Heart right ventricle (tissue), 16 donors: ENCODE data around the gene MPRIP. TPM values are rescaled to one million over a fixed set of nuclear protein-coding genes. Genes with fewer than 3 reads are reported as not detected.
"Not testable (repeated sequence)": the region's sequence is repeated elsewhere in the genome, so short reads cannot be mapped to it uniquely, and the experiment has no call there.

Source experiments
- ATAC-seq, 8 donors: fragments of 200-7000 bp; cut with Tn5 transposase; one replicate each; pipeline ENCODE4 v1.9.1; 2020; ENCODE audit warnings: mild to moderate bottlenecking in 8 of 8, moderate library complexity in 8 of 8, moderate number of reproducible peaks in 1 of 8
- DNase-seq, 2 donors: peaks; one replicate each; pipeline ENCODE4 v3.0.0-alpha.2; 2020
- H3K27ac ChIP-seq, 10 donors: fragments of 200-600 bp; sonication (generic) in 2 of 10; one replicate each; pipeline versions ENCODE4 v1.5.0 to v1.8.0; 2020 to 2022; ENCODE audit warnings: mild to moderate bottlenecking in 3 of 10
- H3K27me3 ChIP-seq, 7 donors: fragments of 200-600 bp; one replicate each; pipeline ENCODE4 v1.8.0; 2021 to 2022; ENCODE audit warnings: mild to moderate bottlenecking in 2 of 7
- H3K36me3 ChIP-seq, 9 donors: fragments of 200-600 bp; sonication (generic) in 1 of 9; one replicate each; pipeline versions ENCODE4 v1.5.0 to v1.8.0; 2020 to 2022; ENCODE audit warnings: mild to moderate bottlenecking in 2 of 9
- H3K4me1 ChIP-seq, 9 donors: fragments of 200-600 bp; sonication (generic) in 1 of 9; one replicate each; pipeline versions ENCODE4 v1.5.0 to v1.8.0; 2020 to 2022; ENCODE audit warnings: mild to moderate bottlenecking in 4 of 9
- H3K4me3 ChIP-seq, 10 donors: fragments of 200-600 bp; sonication (generic) in 2 of 10; one replicate each; pipeline versions ENCODE4 v1.5.0 to v1.8.0; 2020 to 2022; ENCODE audit warnings: mild to moderate bottlenecking in 7 of 10, moderate library complexity in 2 of 10
- H3K9me3 ChIP-seq, 11 donors: fragments of 200-600 bp in 10 of 11; sonication (generic) in 2 of 11; one replicate each; pipeline versions ENCODE4 v1.5.0 to v1.8.0; 2013 to 2022; ENCODE audit warnings: mild to moderate bottlenecking in 2 of 11, control low read depth in 1 of 11, moderate library complexity in 1 of 11
- WGBS, 2 donors: extraction: QIAGEN DNeasy Blood & Tissue Kit; methylation state at CpG; one replicate each; pipeline ENCODE4 v1.1.7; 2013; ENCODE audit warnings: inconsistent platforms in 1 of 2; 5-methylcytosine and 5-hydroxymethylcytosine counted together
- intact Hi-C, 10 donors: fragments of 100-400 bp; cut with DNase I; formaldehyde crosslinking; loops; one replicate each; pipeline versions ENCODE4 v1.11.1 to v1.14.2; 2022
- polyA plus RNA-seq, 2 donors: library from polyadenylated mRNA; stranded (reverse); fragments of 200-250 nt; gene quantifications; one replicate each; pipeline ENCODE4 v1.2.3, GENCODE V29; 2013
- total RNA-seq, 10 donors: library from RNA; stranded (reverse); fragmentation: NEBNext Ultra II Directional in 3 of 10; extraction: Animal tissue kit (Norgen Biotek cat#: 25700) in 3 of 10; gene quantifications; one replicate each; pipeline versions ENCODE4 v1.2.1 to v1.2.4, GENCODE V29; 2021 to 2023
- TF ChIP-seq, protein P1 (sequence below), 9 donors: fragments of 200-600 bp; sonication (generic) in 2 of 9; IDR thresholded peaks; one replicate each; pipeline versions ENCODE4 v1.5.0 to v1.8.0; 2021 to 2022; ENCODE audit warnings: antibody characterized with exemption in 9 of 9, mild to moderate bottlenecking in 5 of 9, moderate library complexity in 1 of 9
- donor health status: Arrhythmogenic right ventricular cardiomyopathy.
- donor health status: ischemic (EF 13 %, LVEDD 7.1; RV severe dilation, severe dysfunction).
- donor health status: healthy with polysubstance abuse.
- donor health status: DM: no; HTN: yes; CAD: no.
- donor health status: DM: no; HTN: no; CAD: no.
- donor health status: ischemic (EF 25% LVEDD 6.9; RV normal size, moderate dysfunction).
- donor health status: ischemic (EF 25% LVEDD 5.7; RV mildly dilated, moderate dysfunction).
- donor health status: healthy.
- donor health status: DM: yes; HTN: yes; CAD: no.
- donor health status: Ischemic cardiomyopathy.
- donor health status: ischemic (EF 35%, LVEDD 5.7; RV mildly dilated, moderate dysfunction).
- donor health status: nonischemic (EF 11% LVEDD 7.7; RV severe dilation, severe dysfunction).
- donor health status: DM: yes; HTN: yes; CAD: no.
- donor health status: PGD.
- donor health status: ischemic (EF 29% LVEDD 5.4; RV normal size, mild dysfunction).
- donor health status: nonischemic (EF 23%, LVEDD 6.1; RV moderate dilation, normal function).

The MPRIP gene
- total and polyA plus RNA-seq, 12 donors, result 225 to 409 (median 321) TPM

DNA sequence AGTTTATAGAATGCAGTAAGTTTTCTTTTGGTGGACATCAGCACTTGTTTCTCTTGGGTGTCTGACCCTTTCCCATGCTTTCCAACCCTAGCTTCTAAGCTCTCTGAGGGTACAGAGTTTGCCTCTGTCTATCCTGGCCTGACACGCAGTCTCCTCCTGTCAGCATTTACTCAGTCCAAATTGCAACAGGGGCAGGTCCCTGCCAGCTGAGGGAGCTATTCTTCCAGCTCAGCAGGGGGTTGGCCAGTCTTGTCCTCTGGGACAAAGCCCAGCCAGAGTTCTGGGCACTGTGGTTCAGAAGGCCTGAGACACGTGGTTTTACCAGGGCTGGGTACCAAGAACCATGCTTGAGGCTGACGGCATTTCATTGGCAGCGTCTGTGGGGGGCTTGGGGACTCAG lies 32.3 kb upstream of the MPRIP start:
- H3K4me1 ChIP-seq, DNase-seq, H3K27me3 ChIP-seq, H3K9me3 ChIP-seq, H3K27ac ChIP-seq, H3K4me3 ChIP-seq, H3K36me3 ChIP-seq: not testable (repeated sequence)
- peak; percentile 78 to 92 (median 88) for ATAC-seq
- 49 to 56% methylated on average over 1 of the region's 4 CpGs for WGBS, 2 donors
- TF ChIP-seq, protein P1, sequence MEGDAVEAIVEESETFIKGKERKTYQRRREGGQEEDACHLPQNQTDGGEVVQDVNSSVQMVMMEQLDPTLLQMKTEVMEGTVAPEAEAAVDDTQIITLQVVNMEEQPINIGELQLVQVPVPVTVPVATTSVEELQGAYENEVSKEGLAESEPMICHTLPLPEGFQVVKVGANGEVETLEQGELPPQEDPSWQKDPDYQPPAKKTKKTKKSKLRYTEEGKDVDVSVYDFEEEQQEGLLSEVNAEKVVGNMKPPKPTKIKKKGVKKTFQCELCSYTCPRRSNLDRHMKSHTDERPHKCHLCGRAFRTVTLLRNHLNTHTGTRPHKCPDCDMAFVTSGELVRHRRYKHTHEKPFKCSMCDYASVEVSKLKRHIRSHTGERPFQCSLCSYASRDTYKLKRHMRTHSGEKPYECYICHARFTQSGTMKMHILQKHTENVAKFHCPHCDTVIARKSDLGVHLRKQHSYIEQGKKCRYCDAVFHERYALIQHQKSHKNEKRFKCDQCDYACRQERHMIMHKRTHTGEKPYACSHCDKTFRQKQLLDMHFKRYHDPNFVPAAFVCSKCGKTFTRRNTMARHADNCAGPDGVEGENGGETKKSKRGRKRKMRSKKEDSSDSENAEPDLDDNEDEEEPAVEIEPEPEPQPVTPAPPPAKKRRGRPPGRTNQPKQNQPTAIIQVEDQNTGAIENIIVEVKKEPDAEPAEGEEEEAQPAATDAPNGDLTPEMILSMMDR (IDR thresholded peaks at IDR 0.05), result peak in 6 of 9 donors; percentile 10 to 40 (median 30)
- intact Hi-C loops, result loop anchor here in 8 of 10 donors (5.0 to 10.0 kb wide), 10 partner anchors 105 to 635 kb away; partner anchors contain the start of genes FLCN (in 3 of the 8) and PLD6 (in 2 of the 8)

DNA sequence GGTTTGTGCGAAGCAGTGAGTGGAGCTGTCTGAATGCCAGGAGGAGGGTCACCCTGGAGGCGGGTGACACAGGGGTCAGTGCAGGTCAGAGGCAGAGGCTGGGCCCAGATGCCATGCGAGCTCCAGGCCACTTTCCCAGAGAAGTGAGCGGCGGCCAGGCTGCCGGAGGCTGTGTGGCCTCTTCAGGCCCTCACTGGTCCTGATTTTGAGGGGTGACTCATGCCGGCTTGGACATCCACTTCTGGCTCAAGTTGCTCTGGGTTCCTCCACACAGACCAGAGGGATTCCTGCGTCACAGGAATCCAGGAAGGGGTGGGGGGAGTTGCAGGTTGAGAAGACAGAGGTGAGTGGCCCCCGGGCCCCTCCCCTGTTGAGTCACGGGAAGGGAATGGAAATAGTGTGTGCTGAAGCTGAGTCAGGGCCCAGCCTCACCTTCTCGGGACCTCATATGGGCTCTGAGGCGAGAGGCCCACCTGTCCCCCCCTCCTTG lies 31.7 kb upstream of the MPRIP start:
- H3K36me3 ChIP-seq, intact Hi-C loops, H3K4me3 ChIP-seq, H3K27me3 ChIP-seq, H3K27ac ChIP-seq, H3K4me1 ChIP-seq, H3K9me3 ChIP-seq, DNase-seq: not testable (repeated sequence)
- WGBS, 2 donors, result 32 to 49% methylated on average over 5 of the region's 12 CpGs
- peak; percentile 23 to 82 (median 64) for ATAC-seq

DNA sequence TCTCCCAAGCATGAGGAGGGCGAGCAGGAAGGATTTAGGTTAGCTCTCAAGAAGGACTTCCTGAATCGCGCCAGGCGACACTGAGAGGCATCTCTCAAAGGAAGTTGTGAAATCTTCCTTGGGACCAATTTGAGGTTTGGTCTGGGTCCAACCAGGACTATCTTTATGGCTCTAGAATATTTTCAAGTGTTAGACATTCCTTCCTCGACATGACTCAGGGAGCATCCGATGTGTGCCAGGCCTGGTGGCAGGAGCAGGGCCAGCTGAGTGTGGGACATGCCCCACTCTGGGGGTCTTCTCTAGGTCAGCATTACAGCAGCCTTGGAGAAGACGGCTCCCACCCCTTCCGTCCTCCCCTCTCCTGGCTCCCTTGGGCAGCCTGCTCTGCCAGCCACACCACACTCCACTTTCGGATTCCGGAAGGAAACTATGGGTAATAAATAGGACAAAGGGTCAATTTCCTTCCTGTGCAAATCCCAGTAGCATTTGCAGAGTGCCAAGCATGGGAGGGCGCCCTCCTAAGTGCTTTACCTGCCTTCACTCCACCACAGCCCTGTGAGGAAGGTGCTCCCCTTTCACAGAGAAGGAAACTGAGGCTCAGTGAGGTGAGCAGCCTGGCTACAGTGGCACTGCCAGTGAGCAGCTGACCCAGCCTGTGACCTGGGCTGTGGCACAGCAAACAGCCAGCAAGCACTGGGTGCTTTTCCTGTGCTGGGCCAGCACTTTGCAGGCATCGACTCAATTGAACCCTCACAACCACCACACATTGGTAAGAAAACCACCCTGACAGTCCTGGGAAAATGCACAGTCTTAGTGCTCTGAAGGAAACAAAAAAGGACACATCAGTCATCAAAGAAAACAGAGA lies 31.0 kb upstream of the MPRIP start:
- DNase-seq, H3K36me3 ChIP-seq, H3K27ac ChIP-seq, intact Hi-C loops, H3K9me3 ChIP-seq, H3K4me1 ChIP-seq, H3K27me3 ChIP-seq, H3K4me3 ChIP-seq: not testable (repeated sequence)
- WGBS, 2 donors, result 40 to 45% methylated on average over 4 to 6 of the region's 12 CpGs
- peak in 7 of 8 donors; percentile 13 to 68 (median 26) for ATAC-seq

DNA sequence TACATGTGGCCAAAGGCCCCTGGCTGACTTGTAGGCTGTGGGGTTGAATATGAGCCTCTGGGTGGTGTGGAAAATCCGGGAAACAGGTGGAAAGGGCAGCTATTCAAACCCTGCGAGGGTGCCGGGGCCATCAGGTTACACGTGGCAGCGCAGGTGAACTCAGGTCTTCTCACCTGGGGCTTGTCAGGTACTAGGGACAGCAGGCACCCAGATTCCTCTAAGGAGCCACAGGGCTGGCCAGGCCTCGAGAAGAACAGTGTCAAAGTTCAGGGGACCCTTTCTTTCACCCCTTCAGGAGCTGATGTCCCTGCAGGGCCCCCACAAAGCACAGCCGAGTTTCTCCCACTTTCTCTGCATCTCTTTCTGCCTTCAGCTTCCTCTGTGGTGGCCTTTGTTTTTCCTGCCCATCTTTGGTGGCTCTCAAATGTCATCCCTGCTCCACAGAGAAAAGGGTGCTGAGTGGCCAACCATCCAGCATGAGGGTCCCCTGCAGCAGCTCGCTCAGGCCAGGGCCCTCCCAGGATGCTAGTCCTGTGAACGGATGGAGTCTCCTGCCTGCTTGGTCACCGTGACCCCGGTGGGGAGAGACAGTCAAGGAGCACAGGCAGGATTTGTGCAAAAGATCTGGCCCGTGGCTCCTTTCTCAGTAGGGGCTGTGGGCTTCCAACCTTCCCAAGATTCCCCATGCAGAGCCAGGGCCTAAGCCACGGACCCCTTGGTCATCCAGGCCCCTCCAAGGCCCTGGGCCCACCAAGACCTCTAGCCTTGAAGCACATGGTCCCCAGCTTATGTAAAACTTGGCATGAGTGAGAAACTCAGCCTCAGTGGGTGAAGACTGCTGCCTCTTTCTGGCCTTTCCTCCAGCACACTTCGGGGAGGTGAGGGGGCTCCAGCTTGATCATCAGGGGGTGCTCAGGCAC lies 28.2 kb upstream of the MPRIP start:
- H3K27ac ChIP-seq, H3K36me3 ChIP-seq, ATAC-seq, H3K27me3 ChIP-seq, H3K4me3 ChIP-seq, DNase-seq, intact Hi-C loops, H3K9me3 ChIP-seq: not testable (repeated sequence)
- 92 to 96% methylated on average over 12 to 13 of the region's 14 CpGs for WGBS, 2 donors
- peaks cover 0 to 12% (median 0%) of the 10 kb centered on the region in 9 donors for H3K4me1 ChIP-seq

DNA sequence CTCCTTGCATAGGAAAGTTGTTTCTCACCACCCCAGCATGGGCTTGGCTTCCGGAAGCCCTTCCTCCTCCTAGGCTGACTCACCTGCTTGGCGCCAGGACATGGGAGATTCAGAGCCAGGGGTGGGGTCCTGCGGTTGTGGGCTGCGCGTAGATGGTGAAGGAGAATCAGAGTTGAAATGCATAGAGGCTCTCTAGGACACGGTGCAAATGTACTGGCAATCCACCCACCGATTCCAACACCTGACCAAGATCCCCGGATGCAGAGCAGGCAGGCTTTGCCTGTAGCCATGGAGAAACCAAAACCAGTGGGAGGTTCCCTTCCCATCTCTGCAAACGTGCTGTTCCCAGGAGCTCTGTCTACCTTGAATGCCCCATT lies 27.5 kb upstream of the MPRIP start:
- H3K9me3 ChIP-seq, H3K27me3 ChIP-seq, ATAC-seq, H3K27ac ChIP-seq, intact Hi-C loops, DNase-seq, H3K4me3 ChIP-seq, H3K36me3 ChIP-seq: not testable (repeated sequence)
- WGBS, 2 donors, result 86 to 90% methylated on average over 9 of the region's 9 CpGs
- peaks cover 0 to 12% (median 0%) of the 10 kb centered on the region in 9 donors for H3K4me1 ChIP-seq

DNA sequence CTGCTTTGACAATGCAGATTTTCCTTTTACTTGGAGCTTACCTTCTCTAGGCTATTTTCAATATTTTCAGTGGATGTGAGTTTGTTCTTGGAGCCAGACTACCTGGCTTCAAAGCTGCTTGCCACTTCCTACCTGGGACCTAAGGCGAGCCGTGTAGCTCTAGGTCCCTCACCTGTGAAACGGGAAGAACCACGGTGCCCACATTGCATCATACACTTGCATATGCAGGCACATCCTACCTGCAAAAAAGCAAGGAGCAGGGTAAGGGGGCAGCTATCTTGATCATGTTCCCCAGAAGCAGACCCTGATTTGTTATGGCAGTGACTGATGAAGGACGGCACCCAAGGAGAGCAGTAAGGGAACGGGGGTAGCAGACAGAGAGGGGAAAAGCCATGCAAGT lies 27.0 kb upstream of the MPRIP start:
- H3K9me3 ChIP-seq, result no peaks in the 10 kb centered on the region
- WGBS, 2 donors, result 97% methylated on average over 6 of the region's 6 CpGs
- no peak overlapping the region for H3K4me3 ChIP-seq
- H3K4me1 ChIP-seq, result peaks cover 0 to 15% (median 0%) of the 10 kb centered on the region in 9 donors
- H3K36me3 ChIP-seq, result no peaks in the 10 kb centered on the region
- intact Hi-C loops, result no loop called here
- TF ChIP-seq, protein P1 (IDR thresholded peaks at IDR 0.05), result no peak
- no peak for ATAC-seq
- no peak overlapping the region for H3K27ac ChIP-seq
- no peak for DNase-seq
- no peaks in the 10 kb centered on the region for H3K27me3 ChIP-seq

DNA sequence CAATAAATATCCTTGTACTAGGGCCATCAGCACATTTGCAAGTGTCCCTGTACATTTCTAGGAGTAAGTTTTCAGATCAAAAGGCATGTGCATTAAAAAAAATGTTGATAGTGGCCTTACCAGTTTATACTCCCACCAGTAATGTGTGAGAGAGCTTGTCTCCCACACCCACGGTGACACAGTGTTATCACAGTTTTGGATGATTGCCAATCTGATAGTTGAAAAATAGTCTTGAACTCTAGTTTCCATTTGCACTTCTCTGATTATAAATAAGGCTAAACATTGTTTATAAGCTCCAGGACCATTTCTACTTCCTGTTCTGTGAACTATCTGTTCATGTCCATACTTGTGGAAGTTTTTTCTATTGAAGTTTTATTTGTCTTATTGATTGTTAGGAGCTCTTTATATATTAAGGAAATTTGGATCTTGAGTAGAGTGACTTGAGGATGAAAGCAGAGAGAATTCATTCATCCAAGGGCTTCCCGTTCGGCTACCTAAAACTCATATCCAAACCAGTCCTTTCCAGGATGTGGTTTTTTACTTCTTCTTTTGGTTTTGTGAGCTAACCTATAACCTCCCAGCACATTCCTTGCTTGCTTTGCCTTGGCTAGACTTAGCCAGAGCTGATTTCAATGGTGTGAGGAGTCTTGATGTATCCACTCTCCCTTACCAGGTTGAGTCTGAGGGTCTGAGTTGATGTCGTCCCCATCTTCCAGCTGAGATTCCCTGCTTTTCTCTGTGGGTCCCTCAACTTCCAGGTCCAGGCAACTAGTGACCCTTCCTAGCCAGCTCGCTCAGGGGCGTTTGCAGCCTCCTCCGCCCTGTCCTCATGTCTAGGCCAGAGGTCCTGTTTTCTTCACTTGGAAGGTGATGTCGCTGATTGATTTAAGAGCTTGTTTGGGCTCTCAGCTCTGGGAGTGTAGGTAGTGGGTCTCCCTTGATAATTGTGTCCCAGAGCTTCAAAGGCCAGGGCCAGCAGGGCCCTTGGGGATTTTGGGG lies 25.8 kb upstream of the MPRIP start:
- ATAC-seq, H3K4me3 ChIP-seq, intact Hi-C loops, H3K27ac ChIP-seq, H3K36me3 ChIP-seq, DNase-seq, H3K9me3 ChIP-seq, H3K27me3 ChIP-seq: not testable (repeated sequence)
- WGBS, 2 donors, result 83% methylated on average over 8 of the region's 8 CpGs
- H3K4me1 ChIP-seq, result peaks cover 3 to 23% (median 9%) of the 10 kb centered on the region in 9 donors
